Measurements from ENCODE around the gene KLK6. TPM values are rescaled to one million over a fixed set of nuclear protein-coding genes. Genes with fewer than 3 reads are reported as not detected.

KLK6 gene
- total RNA-seq, 4 donors from 2014 or later, result not detected

DNA sequence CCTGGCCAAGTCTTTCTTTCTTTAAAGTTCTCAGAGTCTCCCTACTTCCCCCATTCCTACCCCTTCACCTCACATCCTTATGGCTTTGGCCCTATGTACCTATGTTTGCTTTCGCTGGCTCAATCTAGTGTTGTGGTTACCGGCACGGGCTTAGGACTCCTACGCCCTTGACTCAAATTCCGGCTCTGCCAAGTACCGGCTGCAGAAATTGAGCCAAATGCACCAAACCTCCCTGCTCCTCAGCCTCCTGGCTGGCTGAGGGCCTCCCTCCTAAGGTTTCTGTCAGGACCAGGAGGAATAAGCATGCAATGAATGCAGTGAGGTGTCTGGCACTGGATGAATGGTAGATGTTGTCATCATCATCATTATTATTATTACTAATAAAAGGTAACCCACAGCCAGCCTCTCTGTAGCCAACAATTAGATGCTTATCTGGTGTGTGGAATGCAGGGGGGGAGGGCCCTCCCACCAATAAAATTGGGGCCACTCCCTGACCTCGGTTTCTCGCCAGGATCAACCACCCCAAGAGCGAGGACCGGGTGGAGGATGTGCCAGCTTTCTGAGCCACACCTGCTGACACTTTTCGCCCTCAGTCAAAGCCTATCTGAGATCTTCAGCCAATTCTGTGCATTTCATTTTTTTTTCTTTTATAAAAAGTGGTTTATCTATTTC lies 37.2 kb downstream of the KLK6 start:
- DNase-seq (ENCODE audit: extremely low spot score), result no peak
- Histone ChIP-seq H3K4me1 (no peaks in the 10 kb centered on the region), H3K36me3 (no peaks in the 10 kb centered on the region), H3K9me3 (no peaks in the 10 kb centered on the region), H3K4me3 (no peak overlapping the region), H3K27ac (replicated peaks in 1 of 4) (no peak overlapping the region), H3K27me3 (peaks cover 0 to 58% (median 0%) of the 10 kb centered on the region in 4 donors)
- TF ChIP-seq POLR2A (IDR thresholded peaks at IDR 0.05; ENCODE audit: low read depth) (no peak), POLR2AphosphoS5 (IDR thresholded peaks at IDR 0.05) (no peak), EP300 (IDR thresholded peaks at IDR 0.05) (no peak)
- TF ChIP-seq, protein P1, sequence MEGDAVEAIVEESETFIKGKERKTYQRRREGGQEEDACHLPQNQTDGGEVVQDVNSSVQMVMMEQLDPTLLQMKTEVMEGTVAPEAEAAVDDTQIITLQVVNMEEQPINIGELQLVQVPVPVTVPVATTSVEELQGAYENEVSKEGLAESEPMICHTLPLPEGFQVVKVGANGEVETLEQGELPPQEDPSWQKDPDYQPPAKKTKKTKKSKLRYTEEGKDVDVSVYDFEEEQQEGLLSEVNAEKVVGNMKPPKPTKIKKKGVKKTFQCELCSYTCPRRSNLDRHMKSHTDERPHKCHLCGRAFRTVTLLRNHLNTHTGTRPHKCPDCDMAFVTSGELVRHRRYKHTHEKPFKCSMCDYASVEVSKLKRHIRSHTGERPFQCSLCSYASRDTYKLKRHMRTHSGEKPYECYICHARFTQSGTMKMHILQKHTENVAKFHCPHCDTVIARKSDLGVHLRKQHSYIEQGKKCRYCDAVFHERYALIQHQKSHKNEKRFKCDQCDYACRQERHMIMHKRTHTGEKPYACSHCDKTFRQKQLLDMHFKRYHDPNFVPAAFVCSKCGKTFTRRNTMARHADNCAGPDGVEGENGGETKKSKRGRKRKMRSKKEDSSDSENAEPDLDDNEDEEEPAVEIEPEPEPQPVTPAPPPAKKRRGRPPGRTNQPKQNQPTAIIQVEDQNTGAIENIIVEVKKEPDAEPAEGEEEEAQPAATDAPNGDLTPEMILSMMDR (IDR thresholded peaks at IDR 0.05), result no peak
- 86% methylated on average over 11 of the region's 11 CpGs for WGBS
- intact Hi-C loops (cut with DNase I), result no loop called here

DNA sequence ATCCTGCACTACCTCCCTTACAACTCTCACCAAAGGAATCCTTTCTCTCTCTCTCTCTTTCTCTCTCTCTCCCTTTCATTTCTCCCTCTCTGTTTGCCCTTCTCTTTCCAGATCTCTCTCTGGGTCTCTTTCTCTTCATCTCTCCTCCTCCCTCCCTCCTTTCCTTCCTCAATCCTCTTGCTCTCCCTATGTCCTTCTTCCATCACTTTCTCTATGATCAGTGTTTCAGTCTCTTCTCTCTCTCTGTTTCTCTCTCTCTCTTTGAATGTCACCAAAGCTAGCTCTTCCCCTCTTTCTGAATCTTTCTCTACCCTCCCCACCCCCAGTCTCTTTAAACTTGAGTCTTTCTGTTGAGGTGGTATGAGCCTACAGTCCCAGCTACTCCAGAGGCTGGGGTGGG lies 38.4 kb downstream of the KLK6 start:
- H3K27me3 ChIP-seq, result peaks cover 0 to 64% (median 0%) of the 10 kb centered on the region in 4 donors
- H3K4me1 ChIP-seq, result no peaks in the 10 kb centered on the region
- no peak overlapping the region for H3K27ac ChIP-seq (replicated peaks in 1 of 4)
- H3K9me3 ChIP-seq, result no peaks in the 10 kb centered on the region
- no peak for TF ChIP-seq POLR2AphosphoS5 (IDR thresholded peaks at IDR 0.05)
- TF ChIP-seq, protein P1 (IDR thresholded peaks at IDR 0.05), result no peak
- TF ChIP-seq POLR2A (IDR thresholded peaks at IDR 0.05; ENCODE audit: low read depth), result no peak
- no peak for TF ChIP-seq EP300 (IDR thresholded peaks at IDR 0.05)
- intact Hi-C loops (cut with DNase I), result no loop called here
- H3K36me3 ChIP-seq, result no peaks in the 10 kb centered on the region
- no peak for DNase-seq (ENCODE audit: extremely low spot score)
- H3K4me3 ChIP-seq, result no peak overlapping the region

DNA sequence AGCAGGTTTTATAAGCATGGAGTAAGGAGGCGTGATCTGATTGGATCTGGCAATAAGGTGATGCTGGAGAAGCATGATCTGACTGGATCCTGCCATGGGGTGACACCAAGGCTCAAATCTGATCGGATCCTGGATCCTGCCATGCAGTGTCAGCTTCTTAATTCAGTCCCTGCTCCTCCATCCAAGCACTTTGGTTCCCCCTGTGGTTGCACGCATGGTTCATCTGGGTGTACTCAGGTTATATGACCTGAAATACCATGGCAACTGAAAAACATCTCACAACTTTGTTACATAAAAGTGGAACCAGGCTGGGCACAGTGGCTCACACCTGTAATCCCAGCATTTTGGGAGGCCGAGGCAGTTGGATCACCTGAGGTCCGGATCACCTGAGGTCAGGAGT lies 40.6 kb downstream of the KLK6 start:
- no peaks in the 10 kb centered on the region for H3K4me1 ChIP-seq
- no peaks in the 10 kb centered on the region for H3K36me3 ChIP-seq
- 78% methylated on average over 5 of the region's 5 CpGs for WGBS
- H3K27me3 ChIP-seq, result peaks cover 0 to 82% (median 0%) of the 10 kb centered on the region in 4 donors
- no peak for DNase-seq (ENCODE audit: extremely low spot score)
- H3K27ac ChIP-seq (replicated peaks in 1 of 4), result no peak overlapping the region
- intact Hi-C loops (cut with DNase I), result no loop called here
- H3K9me3 ChIP-seq, result no peaks in the 10 kb centered on the region
- TF ChIP-seq POLR2AphosphoS5 (IDR thresholded peaks at IDR 0.05), result no peak
- H3K4me3 ChIP-seq, result no peak overlapping the region

DNA sequence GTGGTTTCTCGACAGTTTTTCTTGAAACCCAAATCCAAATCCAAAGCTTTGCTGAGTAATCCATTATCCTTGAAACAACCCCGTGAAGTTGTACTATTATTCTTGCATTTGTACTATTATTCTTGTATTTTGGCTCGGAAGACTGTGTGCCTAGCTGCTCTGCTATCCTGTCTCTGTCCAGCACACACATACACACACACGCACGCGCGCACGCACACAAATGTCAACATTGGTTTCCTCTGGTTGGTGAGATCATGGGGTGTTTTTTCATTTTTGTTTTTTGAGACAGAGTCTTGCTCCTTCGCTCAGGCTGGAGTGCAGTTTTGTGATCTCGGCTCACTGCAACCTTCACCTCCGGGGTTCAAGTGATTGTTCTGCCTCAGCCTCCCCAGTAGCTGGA lies 43.2 kb downstream of the KLK6 start:
- H3K27ac ChIP-seq (replicated peaks in 1 of 4), result no peak overlapping the region
- H3K27me3 ChIP-seq, result peaks cover 0 to 90% (median 5%) of the 10 kb centered on the region in 4 donors
- DNase-seq (ENCODE audit: extremely low spot score), result no peak
- intact Hi-C loops (cut with DNase I), result no loop called here
- H3K4me3 ChIP-seq, result no peak overlapping the region
- no peak for TF ChIP-seq POLR2AphosphoS5 (IDR thresholded peaks at IDR 0.05)
- TF ChIP-seq, protein P1 (IDR thresholded peaks at IDR 0.05), result no peak
- TF ChIP-seq EP300 (IDR thresholded peaks at IDR 0.05), result no peak
- TF ChIP-seq POLR2A (IDR thresholded peaks at IDR 0.05; ENCODE audit: low read depth), result no peak
- WGBS, result 73% methylated on average over 11 of the region's 11 CpGs
- no peaks in the 10 kb centered on the region for H3K36me3 ChIP-seq
- H3K4me1 ChIP-seq, result peaks cover 0 to 7% (median 2%) of the 10 kb centered on the region in 4 donors
- no peaks in the 10 kb centered on the region for H3K9me3 ChIP-seq

DNA sequence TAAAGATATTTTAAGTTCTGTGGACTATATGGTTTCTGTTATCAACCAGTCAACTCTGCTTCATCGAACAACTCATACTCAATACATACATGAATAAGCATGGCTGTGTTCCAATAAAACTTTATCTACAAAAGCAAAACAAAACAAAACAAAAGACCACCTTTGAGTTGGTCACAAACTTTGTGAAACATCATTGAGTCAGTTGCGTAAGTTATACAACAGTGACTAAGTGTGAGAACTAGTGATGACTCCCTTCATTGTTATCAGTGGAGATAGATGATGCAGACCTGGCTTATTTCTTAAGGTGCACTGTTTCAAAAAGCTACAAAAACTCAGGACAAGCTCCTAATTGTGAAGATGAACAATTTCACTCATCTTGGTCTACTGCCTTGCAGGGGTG lies 43.7 kb downstream of the KLK6 start:
- TF ChIP-seq, protein P1 (IDR thresholded peaks at IDR 0.05), result no peak
- no peak for TF ChIP-seq EP300 (IDR thresholded peaks at IDR 0.05)
- TF ChIP-seq POLR2AphosphoS5 (IDR thresholded peaks at IDR 0.05), result no peak
- TF ChIP-seq POLR2A (IDR thresholded peaks at IDR 0.05; ENCODE audit: low read depth), result no peak
- WGBS, result 82% methylated on average over 2 of the region's 2 CpGs
- peaks cover 0 to 89% (median 5%) of the 10 kb centered on the region in 4 donors for H3K27me3 ChIP-seq
- H3K4me3 ChIP-seq, result no peak overlapping the region
- H3K9me3 ChIP-seq, result no peaks in the 10 kb centered on the region
- H3K36me3 ChIP-seq, result no peaks in the 10 kb centered on the region
- intact Hi-C loops (cut with DNase I), result no loop called here
- H3K27ac ChIP-seq (replicated peaks in 1 of 4), result no peak overlapping the region
- no peak for DNase-seq (ENCODE audit: extremely low spot score)
- peaks cover 0 to 7% (median 2%) of the 10 kb centered on the region in 4 donors for H3K4me1 ChIP-seq
